HG03097 (cell line): Measurements from ENCODE around the gene PRR5.
"Not testable (repeated sequence)": the region's sequence is repeated elsewhere in the genome, so short reads cannot be mapped to it uniquely, and the experiment has no call there.

Experiments
- ATAC-seq: cut with Tn5 transposase; IDR thresholded peaks from one replicate; pipeline ENCODE4 v1.9.1; 2021; ENCODE audit not compliant: unreplicated experiment, low FRiP score

Gene PRR5

DNA sequence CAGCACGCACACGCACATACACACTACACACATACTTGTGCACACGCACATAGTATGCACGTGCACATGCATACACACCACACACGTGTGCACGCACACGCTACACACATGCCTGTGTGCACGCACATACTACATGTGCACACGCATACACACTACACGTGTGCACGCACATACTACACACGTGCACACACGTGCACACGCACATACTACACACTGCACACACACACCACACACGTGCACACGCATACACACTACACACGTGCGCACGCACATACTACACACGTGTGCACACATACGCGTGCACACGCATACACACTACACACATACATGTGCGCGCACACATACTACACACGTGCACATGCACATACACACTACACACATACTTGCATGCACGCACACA is 30.7 kb downstream of the PRR5 start:
- ATAC-seq: no peak

DNA sequence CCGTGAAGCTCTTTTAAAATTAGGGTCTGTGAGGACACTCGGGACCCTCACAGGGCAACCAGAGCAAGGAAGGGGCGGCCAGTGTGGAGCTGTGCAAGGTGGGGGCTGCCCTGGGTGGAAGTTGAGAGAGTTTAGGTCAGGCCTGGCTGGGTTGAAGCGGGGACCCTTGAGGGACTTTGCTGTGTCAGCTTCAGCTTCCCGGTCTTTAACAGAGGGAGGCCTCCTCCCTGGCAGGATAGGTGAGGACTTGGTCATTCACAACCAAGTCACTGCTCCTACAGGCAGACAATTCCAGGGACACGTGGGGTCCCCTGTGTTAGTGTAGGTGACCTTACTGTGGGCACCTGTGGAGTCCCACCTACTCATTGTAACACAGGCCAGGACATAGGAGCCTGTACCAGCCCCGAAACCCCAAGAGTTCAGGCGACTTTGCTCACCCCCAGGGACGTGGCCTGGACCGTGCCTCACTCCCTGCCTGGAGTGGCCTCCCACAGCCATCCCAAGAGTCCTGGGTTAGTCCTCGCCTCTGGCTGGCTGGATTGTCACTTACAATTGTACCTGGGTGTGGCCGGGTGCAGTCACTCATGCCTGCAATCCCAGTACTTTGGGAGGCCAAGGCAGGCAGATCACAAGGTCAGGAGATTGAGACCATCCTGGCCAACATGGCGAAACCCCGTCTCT is 31.6 kb downstream of the PRR5 start:
- no peak for ATAC-seq

DNA sequence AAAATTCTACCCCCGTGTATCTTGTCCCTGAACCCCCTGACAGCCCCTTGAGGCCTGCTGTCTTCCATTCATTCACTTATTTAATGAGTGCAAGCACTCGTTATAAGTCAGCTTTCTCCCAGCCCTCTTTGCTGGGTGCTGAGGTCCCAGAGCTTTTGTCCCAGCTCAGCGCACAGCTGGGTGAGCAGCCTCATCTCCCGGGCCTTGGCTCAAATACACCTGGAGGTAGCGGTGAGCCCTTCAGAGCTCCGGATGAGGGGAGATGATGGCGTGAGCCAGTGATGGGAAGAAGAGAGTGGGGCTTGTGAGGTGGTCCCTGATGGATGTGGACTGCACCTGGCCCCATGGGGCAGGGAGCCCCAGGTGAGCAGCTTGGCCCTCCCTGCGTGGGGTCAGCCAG is 32.3 kb downstream of the PRR5 start:
- ATAC-seq: no peak

DNA sequence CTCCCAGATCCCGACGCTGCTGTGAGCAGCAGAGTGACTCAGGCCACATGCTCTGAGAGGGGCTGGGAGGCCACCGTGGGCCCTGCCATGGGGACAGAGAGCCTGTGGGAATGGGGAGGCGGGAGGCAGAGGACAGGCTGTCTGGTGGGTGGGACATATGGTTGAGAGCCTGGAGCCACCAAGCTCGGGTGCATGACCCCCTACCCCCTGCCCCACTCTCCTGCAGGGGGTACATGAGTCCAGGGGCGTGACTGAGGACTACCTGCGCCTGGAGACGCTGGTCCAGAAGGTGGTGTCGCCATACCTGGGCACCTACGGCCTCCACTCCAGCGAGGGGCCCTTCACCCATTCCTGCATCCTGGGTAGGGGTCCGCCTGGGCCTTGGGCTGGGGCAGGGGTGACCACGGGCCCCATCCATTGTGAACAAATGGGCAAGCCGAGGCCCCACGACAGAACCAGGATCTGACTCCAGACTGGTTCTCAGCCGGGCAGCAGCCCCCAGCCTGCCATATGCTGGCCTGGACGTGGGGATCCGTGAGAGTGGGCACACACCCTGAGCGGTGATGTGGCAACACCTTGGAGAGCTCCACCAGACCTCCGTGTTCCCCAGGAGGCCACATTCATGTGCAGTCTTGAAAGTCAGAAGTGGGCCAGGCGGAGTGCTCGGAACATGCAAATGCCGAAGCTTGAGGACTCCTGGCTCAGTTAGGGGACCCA is 33.0 kb downstream of the PRR5 start:
- ATAC-seq: no peak

DNA sequence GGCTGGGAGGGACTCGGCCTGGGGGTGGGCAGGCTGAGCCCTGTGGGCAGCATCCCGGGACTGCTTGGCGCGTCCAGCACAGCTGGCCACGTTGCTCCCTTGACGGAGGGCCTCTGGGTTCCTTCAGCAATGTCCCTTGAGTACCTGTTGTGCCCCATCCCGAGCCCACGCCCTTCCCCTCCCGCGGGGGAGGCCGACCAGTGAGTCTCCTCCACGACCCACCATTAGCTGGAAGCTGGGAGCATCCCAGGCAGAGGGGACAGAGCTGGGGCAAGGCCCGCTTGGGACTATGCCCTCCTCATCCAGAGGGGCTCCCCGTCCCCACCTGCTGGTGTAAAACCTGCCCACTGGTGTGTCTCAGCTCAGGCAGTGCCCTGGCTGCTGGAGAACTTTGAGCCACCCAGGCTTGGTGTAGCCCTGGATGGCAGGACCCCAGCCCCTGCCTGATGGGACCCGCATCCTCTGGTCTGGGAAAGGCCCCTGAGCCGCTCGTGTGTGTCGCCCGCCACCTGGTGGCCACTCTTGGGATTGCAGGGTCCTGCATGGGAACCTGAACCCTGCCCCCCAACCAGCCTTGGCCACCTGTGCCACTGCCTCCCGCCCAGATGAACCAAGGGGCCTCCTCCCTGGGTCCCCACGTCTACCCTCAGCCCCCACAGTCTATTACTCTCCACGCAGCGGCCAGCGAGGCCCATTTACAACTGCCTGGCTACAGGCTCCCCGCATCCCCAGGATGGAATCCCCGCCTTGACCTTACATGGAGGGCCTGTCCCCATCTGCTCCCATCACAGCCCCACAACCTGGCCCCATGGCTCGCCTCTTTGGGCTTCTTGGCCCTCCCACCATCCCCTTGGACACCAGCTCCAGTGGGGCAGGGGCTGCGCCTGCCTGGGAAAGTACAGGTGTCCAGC is 33.8 kb downstream of the PRR5 start:
- ATAC-seq: no peak

DNA sequence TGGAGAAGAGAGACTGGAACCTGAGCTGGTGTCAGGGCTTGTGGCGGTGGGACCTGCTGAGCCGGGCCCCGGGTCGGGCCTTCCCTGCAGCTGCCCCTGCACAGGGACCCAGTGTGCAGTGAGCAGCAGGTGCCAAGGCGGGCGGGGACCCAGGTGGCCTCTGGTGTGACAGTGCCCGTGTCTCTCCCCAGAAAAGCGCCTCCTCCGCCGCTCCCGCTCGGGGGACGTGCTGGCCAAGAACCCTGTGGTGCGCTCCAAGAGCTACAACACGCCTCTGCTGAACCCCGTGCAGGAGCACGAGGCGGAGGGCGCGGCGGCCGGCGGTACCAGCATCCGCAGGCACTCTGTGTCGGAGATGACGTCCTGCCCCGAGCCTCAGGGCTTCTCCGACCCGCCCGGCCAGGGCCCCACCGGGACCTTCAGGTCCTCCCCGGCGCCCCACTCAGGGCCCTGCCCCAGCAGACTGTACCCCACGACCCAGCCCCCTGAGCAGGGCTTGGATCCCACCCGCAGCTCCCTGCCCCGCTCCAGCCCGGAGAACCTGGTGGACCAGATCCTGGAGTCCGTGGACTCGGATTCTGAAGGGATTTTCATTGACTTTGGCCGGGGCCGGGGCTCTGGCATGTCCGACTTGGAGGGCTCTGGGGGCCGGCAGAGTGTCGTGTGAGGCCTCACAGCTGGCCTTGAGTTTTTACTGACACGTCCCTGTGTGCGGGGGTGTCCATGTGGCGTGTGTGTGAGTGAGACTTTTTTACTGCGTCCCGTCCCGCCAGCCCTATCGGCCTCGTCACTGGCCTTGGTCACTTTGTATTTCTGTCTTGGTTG is 34.8 kb downstream of the PRR5 start:
- no peak for ATAC-seq

DNA sequence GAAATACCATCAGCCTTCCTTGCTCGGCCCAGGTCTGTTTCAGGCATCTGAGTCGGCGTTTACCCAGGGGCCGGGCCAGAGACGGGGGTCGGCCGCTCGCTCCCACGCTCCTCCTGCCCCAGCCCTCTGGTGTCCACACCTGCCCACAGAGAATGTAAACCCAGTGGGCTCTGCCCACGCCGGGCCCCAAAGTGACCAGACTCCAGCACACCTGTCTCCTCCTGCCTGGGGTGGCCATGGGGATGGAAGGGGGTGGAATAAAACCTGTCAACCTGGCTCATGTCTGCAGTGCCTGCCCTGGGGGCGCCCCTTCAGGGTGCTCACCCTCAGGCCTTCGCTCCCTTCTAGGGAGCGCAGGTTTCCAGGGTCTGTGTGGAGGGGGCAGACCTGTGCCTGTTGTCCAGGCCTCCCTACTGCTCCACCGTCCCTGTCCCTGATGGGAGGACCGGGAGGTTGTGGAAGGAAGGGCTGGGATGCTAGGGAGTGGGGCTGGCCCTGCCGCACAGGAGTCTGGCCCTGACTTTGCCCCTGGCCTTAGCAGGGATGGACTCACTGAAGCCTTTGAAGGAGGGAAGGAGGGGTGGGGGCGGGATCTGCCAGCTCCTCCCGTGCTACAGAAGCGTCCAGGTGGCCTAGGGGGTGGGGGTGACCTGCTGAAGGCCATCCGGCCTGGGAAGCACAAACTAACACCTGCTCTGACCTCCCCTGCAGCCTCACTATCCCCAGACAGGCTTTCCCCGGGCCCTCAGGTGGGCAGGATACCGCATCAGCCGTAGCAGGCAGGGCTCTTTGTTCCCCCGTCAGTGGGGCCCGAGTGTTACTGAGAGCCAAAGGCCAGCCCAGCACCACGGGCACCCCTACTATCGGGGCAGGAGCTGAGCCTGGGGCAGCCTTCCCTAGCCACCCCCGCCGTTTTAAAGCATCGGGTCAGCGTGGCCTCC is 35.7 kb downstream of the PRR5 start:
- no peak for ATAC-seq

DNA sequence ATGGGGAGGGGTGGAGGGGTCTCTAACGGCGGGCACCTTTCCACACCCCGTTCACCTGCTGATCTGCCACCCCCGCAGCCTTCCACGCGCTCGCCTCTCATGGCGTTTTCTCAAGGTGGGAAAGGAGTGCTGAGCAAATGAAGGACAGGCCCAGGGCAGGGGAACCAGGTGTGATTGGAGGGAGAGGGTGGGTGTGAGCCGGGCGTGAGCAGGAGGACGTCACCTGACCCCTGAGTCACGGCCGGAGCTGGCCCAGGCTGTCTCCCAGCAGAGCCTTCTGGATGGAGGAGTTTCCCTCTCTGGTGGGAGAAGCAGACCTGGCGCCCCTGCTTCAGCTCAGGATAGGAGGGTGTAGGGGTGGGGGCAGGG is 36.3 kb downstream of the PRR5 start:
- no peak for ATAC-seq

DNA sequence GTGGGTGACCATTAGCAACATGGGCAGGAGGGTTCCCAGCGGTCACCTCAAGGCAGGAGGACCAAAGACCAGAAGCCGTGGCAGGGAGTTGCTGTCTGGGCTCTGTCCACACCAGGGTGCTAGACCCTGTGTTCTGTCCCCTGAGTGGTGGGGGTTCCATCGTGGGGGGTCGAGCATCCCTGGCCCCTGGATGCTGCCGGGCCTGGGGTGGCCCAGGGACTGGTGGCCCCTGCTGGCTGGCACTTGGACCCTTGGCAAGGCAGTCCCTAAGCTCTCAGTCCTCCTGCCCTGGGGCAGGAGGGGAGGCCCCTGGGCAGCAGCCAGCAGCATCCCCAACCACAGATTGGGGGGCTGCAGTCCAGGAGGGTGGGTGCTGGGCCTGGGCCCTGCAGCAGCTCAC is 37.0 kb downstream of the PRR5 start:
- ATAC-seq: no peak

DNA sequence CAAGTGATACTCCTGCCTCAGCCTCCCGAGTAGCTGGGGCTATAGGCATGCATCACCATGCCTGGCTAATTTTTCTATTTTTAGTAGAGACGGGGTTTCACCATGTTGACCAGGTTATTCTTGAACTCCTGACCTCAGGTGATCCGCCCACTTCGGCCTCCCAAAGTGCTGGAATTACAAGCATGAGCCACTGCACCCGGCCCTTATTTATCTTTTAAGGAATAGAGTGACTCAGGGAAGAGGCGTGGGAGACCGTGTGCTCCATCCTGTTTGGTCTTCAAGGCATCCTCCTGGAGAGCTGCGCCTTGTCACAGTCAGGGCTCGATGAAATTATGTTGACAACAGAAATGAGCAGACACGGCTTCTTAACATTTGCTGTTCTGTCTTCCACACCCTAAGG is 37.7 kb downstream of the PRR5 start:
- not testable (repeated sequence) for ATAC-seq

DNA sequence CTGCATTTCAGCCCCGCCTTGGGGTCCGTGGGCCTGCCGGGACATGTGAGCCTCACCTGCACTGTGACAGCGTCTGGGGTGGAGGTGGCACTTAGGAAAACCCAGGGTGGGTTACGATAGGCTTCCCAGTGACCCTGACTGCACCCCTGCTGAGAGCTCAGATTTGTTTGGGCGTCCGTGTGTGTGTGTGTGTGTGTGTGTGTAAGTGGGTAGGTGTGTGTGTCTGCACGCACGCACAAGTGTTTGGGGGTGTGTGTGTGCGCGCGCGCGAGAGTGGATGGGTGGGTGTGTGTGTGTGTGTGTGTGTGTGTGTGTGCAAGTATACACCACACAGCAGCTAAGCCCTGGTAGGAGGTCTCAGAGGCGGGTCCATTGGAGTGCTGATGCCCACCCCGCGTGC is 38.3 kb downstream of the PRR5 start:
- ATAC-seq: no peak

DNA sequence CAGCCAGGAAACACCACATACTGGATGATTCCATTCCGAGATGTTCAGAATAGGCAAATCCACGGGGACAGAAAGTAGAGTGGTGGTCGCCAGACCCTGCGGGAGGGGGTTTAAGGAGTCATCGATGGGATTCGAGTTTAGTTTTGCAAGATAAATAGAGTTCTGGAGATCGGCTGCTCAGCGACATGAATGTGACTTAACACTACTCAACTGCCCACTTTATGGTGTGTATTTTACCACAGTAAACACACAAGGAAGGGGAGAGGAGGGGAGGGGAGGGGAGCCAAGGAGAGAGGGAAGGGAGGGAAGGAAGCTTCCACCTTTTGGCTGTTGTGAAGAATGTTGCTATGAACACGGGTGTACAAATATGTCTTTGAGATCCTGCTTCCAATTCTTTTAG is 39.9 kb downstream of the PRR5 start:
- ATAC-seq: no peak

DNA sequence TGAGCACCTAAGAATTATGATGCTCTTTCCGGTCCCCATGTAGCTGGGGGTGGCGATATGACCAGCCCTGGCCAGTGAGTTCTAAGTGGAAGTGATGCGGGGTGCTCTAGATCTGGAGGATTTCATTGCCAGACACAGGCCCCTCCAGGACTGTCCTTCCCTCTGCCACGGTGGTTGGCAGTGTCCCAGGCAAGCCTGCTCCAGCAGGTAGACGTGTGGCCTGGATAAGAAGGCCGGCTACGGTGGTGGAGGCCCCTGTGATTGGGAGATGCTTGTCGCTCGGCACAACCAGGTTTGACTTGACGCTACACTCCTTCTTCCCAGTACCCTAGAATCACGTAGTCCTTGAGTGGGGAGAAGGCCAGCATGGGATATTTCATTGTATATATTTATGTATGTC is 41.2 kb downstream of the PRR5 start:
- no peak for ATAC-seq

DNA sequence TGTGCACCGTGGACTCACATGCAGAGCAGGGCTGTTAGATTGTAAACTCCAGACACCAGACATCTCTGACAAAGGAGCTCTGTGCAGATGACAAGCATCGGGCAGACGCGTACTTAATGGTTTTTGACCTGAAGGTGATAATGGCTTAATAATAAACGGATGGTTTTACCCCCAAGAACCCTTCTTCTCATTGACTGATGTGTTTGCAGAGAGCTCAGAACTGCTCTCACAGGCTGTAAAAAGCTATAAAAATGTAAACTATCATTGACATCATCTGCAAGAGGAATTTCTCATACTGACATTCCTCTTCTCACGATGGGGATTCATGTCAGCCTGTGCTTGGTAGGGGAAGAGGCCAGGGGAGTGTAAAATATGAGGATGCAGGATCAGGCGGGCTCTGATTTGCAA is 41.8 kb downstream of the PRR5 start:
- ATAC-seq: no peak

DNA sequence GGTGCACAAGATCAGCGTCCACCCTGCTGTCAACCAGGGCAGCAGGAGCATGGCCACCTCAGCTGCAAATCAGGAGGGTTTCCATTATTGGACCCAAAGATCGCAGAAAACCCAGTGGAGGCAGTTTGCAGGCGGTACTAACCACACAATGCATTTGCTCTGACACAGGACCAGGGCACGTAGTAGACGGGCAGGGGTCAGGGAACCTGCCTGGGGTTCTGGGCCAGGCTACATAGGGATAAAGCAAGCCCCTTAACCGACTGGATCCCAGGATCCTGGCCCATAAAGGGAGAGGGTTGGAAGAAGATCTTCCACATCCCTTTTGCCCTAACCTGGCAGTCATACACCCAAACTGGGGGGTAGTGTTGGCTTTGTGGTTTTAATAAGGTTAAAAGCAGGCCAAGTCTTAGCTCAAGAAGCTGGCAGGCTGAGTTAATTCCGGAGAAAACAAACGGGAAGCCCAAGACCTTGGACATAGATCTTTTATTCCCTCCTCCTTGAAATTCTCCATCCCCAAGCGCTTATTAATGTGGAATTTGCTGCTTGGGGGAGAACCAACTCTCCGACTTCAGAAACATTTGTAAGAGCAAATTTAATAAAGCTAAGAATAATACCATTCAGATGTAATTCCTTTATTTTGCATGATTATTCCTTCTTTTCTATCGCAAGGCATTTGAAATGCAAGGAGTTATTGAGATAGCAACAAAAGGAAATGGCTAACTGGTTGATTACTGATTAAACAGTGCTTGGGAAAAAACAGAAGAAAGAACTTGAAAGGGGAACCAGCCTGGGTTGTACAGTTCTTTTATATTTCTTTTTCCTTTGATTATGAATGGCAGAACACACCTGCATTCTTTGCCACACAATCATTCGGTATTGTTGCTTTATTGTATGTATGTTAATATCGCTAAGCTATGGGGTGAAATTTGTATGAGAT is 44.1 kb downstream of the PRR5 start:
- ATAC-seq: no peak

DNA sequence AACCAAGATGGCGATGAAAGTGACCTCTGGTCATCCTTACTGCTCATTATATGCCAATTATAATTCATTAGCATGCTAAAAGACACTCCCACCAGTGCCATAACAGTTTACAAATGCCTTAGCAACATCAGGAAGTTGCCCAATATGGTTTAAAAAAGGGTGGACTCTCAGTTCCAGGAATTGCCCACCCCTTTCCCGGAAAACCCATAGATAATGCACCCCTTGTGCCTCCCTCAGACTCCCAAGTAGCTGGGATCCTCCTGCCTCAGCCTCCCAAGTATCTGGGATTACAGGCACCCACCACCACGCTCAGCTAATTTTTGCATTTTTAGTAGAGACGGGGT is 45.8 kb downstream of the PRR5 start:
- not testable (repeated sequence) for ATAC-seq

DNA sequence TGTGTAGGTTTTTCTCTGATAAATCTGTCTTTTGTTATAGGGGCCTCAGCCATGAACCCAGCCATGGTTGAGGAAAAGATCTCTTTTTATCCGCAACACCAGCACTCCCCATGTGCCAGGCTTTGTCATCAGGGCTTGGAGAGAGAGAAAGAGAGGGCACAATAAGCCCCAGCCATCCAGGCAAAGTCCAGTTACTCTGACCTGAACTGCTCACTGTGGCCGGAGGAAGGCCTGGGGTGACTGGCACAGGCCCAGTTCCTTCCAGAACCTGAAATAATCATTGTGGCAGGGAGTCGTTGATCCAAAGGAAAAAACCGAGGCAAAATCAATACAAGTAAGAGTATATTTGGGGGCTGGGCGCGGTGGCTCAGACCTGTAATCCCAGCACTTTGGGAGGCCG is 46.5 kb downstream of the PRR5 start:
- no peak for ATAC-seq

DNA sequence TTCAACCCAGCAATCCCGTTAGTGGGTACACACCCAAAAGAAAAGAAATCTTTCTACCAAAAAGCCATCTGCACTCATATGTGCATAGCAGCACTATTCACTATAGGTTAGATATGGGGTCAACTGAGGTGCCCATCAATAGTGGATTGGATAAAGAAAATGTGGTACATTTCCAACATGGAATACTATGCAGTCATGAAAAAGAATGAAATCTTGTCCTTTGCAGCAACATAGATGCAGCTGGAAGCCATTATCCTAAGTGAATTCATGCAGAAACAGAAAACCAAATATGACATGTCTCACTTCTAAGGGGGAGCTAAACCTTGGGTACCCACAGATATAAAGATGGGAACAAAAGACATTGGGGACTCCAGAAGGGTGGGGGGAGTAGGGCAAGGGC is 48.5 kb downstream of the PRR5 start:
- no peak for ATAC-seq
